ENCODE data around the gene HSD17B8.

DNA sequence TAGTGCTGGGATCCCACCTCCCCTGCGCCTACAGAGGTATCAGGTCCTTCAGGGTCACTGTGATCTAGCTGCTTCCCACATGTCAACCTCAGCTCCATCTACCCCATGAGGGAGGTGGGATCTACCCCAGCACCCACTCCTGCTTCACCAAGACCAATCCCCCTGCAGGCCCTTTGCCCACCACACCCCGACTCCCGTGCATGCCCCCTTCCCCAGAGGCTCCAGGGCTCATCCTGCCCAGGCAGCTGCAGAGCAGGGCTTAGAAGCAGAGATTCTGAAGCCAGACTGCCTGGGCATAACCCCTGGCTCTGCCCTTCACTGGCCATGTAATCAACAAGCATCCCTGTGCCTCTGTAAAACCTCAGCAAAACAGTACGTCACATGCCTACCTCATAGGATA, 29.7 kb upstream of the HSD17B8 start:
- TF ChIP-seq, protein P1, sequence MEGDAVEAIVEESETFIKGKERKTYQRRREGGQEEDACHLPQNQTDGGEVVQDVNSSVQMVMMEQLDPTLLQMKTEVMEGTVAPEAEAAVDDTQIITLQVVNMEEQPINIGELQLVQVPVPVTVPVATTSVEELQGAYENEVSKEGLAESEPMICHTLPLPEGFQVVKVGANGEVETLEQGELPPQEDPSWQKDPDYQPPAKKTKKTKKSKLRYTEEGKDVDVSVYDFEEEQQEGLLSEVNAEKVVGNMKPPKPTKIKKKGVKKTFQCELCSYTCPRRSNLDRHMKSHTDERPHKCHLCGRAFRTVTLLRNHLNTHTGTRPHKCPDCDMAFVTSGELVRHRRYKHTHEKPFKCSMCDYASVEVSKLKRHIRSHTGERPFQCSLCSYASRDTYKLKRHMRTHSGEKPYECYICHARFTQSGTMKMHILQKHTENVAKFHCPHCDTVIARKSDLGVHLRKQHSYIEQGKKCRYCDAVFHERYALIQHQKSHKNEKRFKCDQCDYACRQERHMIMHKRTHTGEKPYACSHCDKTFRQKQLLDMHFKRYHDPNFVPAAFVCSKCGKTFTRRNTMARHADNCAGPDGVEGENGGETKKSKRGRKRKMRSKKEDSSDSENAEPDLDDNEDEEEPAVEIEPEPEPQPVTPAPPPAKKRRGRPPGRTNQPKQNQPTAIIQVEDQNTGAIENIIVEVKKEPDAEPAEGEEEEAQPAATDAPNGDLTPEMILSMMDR (IDR thresholded peaks at IDR 0.05; ENCODE audit: low read depth, low read length): no peak
- no peak for TF ChIP-seq POLR2A (IDR thresholded peaks at IDR 0.05; ENCODE audit: extremely low read depth, insufficient read length)

Measured in NB4 (cell line).